Upper lobe of right lung (tissue), 1 donor: ENCODE measurements around the gene MIEF1. TPM values are rescaled to one million over a fixed set of nuclear protein-coding genes. Genes with fewer than 3 reads are reported as not detected.
A peak's percentile ranks its signal among the peaks of the same experiment; 100 is the strongest.

Experiments used
- ATAC-seq: fragments of 200-7000 bp; cut with Tn5 transposase; one replicate; pipeline ENCODE4 v1.9.1; 2020; ENCODE audit warnings: mild to moderate bottlenecking, moderate library complexity
- DNase-seq: peaks from one replicate; pipeline ENCODE4 v3.0.0-alpha.2; 2020
- H3K27ac ChIP-seq: fragments of 200-600 bp; one replicate; pipeline ENCODE4 v1.8.0; 2022
- H3K27me3 ChIP-seq: fragments of 200-600 bp; one replicate; pipeline ENCODE4 v1.8.0; 2022; ENCODE audit warnings: mild to moderate bottlenecking
- H3K36me3 ChIP-seq: fragments of 200-600 bp; one replicate; pipeline ENCODE4 v1.8.0; 2022
- H3K4me1 ChIP-seq: fragments of 200-600 bp; one replicate; pipeline ENCODE4 v1.8.0; 2022
- H3K4me3 ChIP-seq: fragments of 200-600 bp; one replicate; pipeline ENCODE4 v1.8.0; 2022; ENCODE audit warnings: mild to moderate bottlenecking
- H3K9me3 ChIP-seq: fragments of 200-600 bp; one replicate; pipeline ENCODE4 v1.8.0; 2022
- CTCF ChIP-seq: fragments of 200-600 bp; IDR thresholded peaks from one replicate; pipeline ENCODE4 v1.8.0; 2022; ENCODE audit warnings: antibody characterized with exemption
- intact Hi-C: fragments of 100-400 bp; cut with DNase I; formaldehyde crosslinking; loops from one replicate; pipeline ENCODE4 v1.11.0; 2022
- total RNA-seq: library from RNA; stranded (reverse); fragmentation: NEBNext Ultra II Directional; extraction: Animal tissue kit (Norgen Biotek cat#: 25700); gene quantifications from one replicate; pipeline ENCODE4 v1.2.1, GENCODE V29; 2021
- donor health status: DM: no; HTN: yes; CAD: no; lungs with severe emphysema.

MIEF1 gene
- total RNA-seq, 1 donor from 2014 or later, result 24.3 TPM

- H3K4me1 ChIP-seq, result peaks cover 17% of the 10 kb centered on the region
- no peaks in the 10 kb centered on the region for H3K27me3 ChIP-seq
- H3K4me3 ChIP-seq, result no peak overlapping the region
- no peaks in the 10 kb centered on the region for H3K36me3 ChIP-seq
- ATAC-seq (no peak), DNase-seq (no peak)
- intact Hi-C loops, result no loop called here
- no peak overlapping the region for H3K27ac ChIP-seq
- TF ChIP-seq CTCF, result no peak
- H3K9me3 ChIP-seq, result no peaks in the 10 kb centered on the region
Measured at GRCh38 chr22:39476664-39477063, 25.4 kb upstream of the MIEF1 start.

GRCh38 chr22:39477542-39477941 lies 24.5 kb upstream of the MIEF1 start:
- Histone ChIP-seq H3K4me1 (peaks cover 8% of the 10 kb centered on the region), H3K36me3 (no peaks in the 10 kb centered on the region), H3K9me3 (no peaks in the 10 kb centered on the region), H3K27ac (no peak overlapping the region), H3K27me3 (no peaks in the 10 kb centered on the region), H3K4me3 (no peak overlapping the region)
- no peak for DNase-seq
- no peak for TF ChIP-seq CTCF
- intact Hi-C loops, result no loop called here
- ATAC-seq, result no peak

- Histone ChIP-seq H3K4me1 (no peaks in the 10 kb centered on the region), H3K9me3 (no peaks in the 10 kb centered on the region), H3K27ac (no peak overlapping the region), H3K36me3 (no peaks in the 10 kb centered on the region), H3K4me3 (no peak overlapping the region), H3K27me3 (no peaks in the 10 kb centered on the region)
- no peak for DNase-seq
- intact Hi-C loops, result no loop called here
- TF ChIP-seq CTCF, result no peak
- peak; percentile 49 for ATAC-seq
Measured at GRCh38 chr22:39478441-39478850, 23.6 kb upstream of the MIEF1 start.

GRCh38 chr22:39479254-39479653 lies 22.8 kb upstream of the MIEF1 start:
- intact Hi-C loops, result no loop called here
- ATAC-seq (no peak), DNase-seq (no peak)
- Histone ChIP-seq H3K27ac (no peak overlapping the region), H3K27me3 (no peaks in the 10 kb centered on the region), H3K36me3 (no peaks in the 10 kb centered on the region), H3K9me3 (no peaks in the 10 kb centered on the region), H3K4me3 (no peak overlapping the region), H3K4me1 (no peaks in the 10 kb centered on the region)
- no peak for TF ChIP-seq CTCF

- DNase-seq (no peak), ATAC-seq (no peak)
- H3K4me3 ChIP-seq, result no peak overlapping the region
- no peaks in the 10 kb centered on the region for H3K36me3 ChIP-seq
- no peaks in the 10 kb centered on the region for H3K4me1 ChIP-seq
- H3K9me3 ChIP-seq, result no peaks in the 10 kb centered on the region
- no peaks in the 10 kb centered on the region for H3K27me3 ChIP-seq
- TF ChIP-seq CTCF, result no peak
- no peak overlapping the region for H3K27ac ChIP-seq
- intact Hi-C loops, result no loop called here
Measured at GRCh38 chr22:39480557-39480956, 21.5 kb upstream of the MIEF1 start.

- TF ChIP-seq CTCF, result no peak
- Histone ChIP-seq H3K27ac (no peak overlapping the region), H3K9me3 (no peaks in the 10 kb centered on the region), H3K4me3 (no peak overlapping the region), H3K27me3 (no peaks in the 10 kb centered on the region), H3K4me1 (no peaks in the 10 kb centered on the region), H3K36me3 (no peaks in the 10 kb centered on the region)
- intact Hi-C loops, result no loop called here
- ATAC-seq (no peak), DNase-seq (no peak)
Measured at GRCh38 chr22:39481054-39481453, 21.0 kb upstream of the MIEF1 start.
